Liver (tissue), 9 donors: Measurements from ENCODE around the gene PSMB3. TPM values are rescaled to one million over a fixed set of nuclear protein-coding genes. Genes with fewer than 3 reads are reported as not detected.

ENCODE experiments used
- DNase-seq: peaks from one replicate; pipeline ENCODE4 v3.0.0-alpha.2; 2017; ENCODE audit warnings: low spot score
- H3K27ac ChIP-seq, 2 donors: one replicate each; pipeline ENCODE4 v1.7.0; 2013; ENCODE audit warnings: inconsistent platforms in 2 of 2, low read length in 2 of 2, control low read depth in 1 of 2, low read depth in 1 of 2, mild to moderate bottlenecking in 1 of 2
- H3K27me3 ChIP-seq, 4 donors: one replicate each; pipeline versions ENCODE4 v1.6.1 to v1.7.0; 2013; ENCODE audit warnings: low read length in 3 of 4, inconsistent platforms in 1 of 4, mild to moderate bottlenecking in 1 of 4, moderate library complexity in 1 of 4; ENCODE audit not compliant: control insufficient read depth in 4 of 4, insufficient read depth in 4 of 4
- H3K36me3 ChIP-seq, 4 donors: one replicate each; pipeline versions ENCODE4 v1.6.1 to v1.7.0; 2013; ENCODE audit warnings: low read length in 3 of 4, mild to moderate bottlenecking in 3 of 4, low read depth in 1 of 4, moderate library complexity in 1 of 4; ENCODE audit not compliant: control insufficient read depth in 4 of 4, insufficient read depth in 3 of 4
- H3K4me1 ChIP-seq, 4 donors: one replicate each; pipeline versions ENCODE4 v1.6.1 to v1.7.0; 2013; ENCODE audit warnings: low read length in 3 of 4, mild to moderate bottlenecking in 3 of 4, moderate library complexity in 1 of 4; ENCODE audit not compliant: control insufficient read depth in 4 of 4, insufficient read depth in 4 of 4
- H3K4me3 ChIP-seq, 3 donors: one replicate each; pipeline versions ENCODE4 v1.6.1 to v1.7.0; 2013; ENCODE audit warnings: low read length in 3 of 3, control low read depth in 1 of 3, low read depth in 1 of 3, mild to moderate bottlenecking in 1 of 3
- H3K9ac ChIP-seq, 2 donors: one replicate each; pipeline ENCODE4 v1.7.0; 2013; ENCODE audit warnings: low read length in 2 of 2, mild to moderate bottlenecking in 2 of 2, moderate library complexity in 2 of 2, control low read depth in 1 of 2, low read depth in 1 of 2
- H3K9me3 ChIP-seq, 4 donors: one replicate each; pipeline versions ENCODE4 v1.6.1 to v1.7.0; 2013; ENCODE audit warnings: low read length in 3 of 4; ENCODE audit not compliant: control insufficient read depth in 4 of 4
- EGR1 ChIP-seq, 2 donors: IDR thresholded peaks; 2 replicates each; pipeline ENCODE4 v1.6.1; 2016 to 2018; ENCODE audit warnings: antibody characterized with exemption in 2 of 2, low read depth in 2 of 2
- FOXA1 ChIP-seq: IDR thresholded peaks from 2 replicates; pipeline ENCODE4 v1.6.1; 2016; ENCODE audit warnings: antibody characterized with exemption
- GABPA ChIP-seq, 2 donors: IDR thresholded peaks in 1 of 2; conservative IDR thresholded peaks in 1 of 2; 2 replicates each; pipeline ENCODE4 v1.6.1; 2016; ENCODE audit warnings: antibody characterized with exemption in 2 of 2, mild to moderate bottlenecking in 1 of 2, moderate library complexity in 1 of 2
- HNF4A ChIP-seq, 2 donors: conservative IDR thresholded peaks; 2 replicates each; pipeline ENCODE4 v1.6.1; 2016; ENCODE audit warnings: antibody characterized with exemption in 2 of 2, mild to moderate bottlenecking in 2 of 2
- HNF4G ChIP-seq: IDR thresholded peaks from 2 replicates; pipeline ENCODE4 v1.6.1; 2016; ENCODE audit warnings: antibody characterized with exemption
- JUND ChIP-seq, 2 donors: IDR thresholded peaks; 2 replicates each; pipeline ENCODE4 v1.6.1; 2016; ENCODE audit warnings: antibody characterized with exemption in 2 of 2
- NR2F2 ChIP-seq: IDR thresholded peaks from 2 replicates; pipeline ENCODE4 v1.6.1; 2016; ENCODE audit warnings: antibody characterized with exemption
- RAD21 ChIP-seq, 2 donors: IDR thresholded peaks; 2 replicates each; pipeline ENCODE4 v1.6.1; 2016; ENCODE audit warnings: antibody characterized with exemption in 2 of 2, mild to moderate bottlenecking in 2 of 2
- SP1 ChIP-seq: IDR thresholded peaks from 2 replicates; pipeline ENCODE4 v1.6.1; 2018; ENCODE audit warnings: antibody characterized with exemption, mild to moderate bottlenecking
- TAF1 ChIP-seq: conservative IDR thresholded peaks from 2 replicates; pipeline ENCODE4 v1.6.1; 2016; ENCODE audit warnings: antibody characterized with exemption, mild to moderate bottlenecking
- WGBS: extraction: QIAGEN DNeasy Blood & Tissue Kit; methylation state at CpG from one replicate; pipeline ENCODE4 v1.1.7; 2013; 5-methylcytosine and 5-hydroxymethylcytosine counted together
- polyA plus RNA-seq, 2 donors: library from polyadenylated mRNA; stranded (reverse) in 1 of 2; unstranded in 1 of 2; fragments of 200-250 nt in 1 of 2; fragments of >200 nt in 1 of 2; fragmentation: Nextera tagmentation in 1 of 2; extraction: Ambion mirVana in 1 of 2; gene quantifications; one replicate each; pipeline versions ENCODE4 v1.2.1 to v1.2.3, GENCODE V29; 2013 to 2015
- total RNA-seq, 2 donors: library from RNA; depleted of rRNA; stranded (reverse); fragments of >200 nt; gene quantifications; one replicate each; pipeline ENCODE4 v1.2.3, GENCODE V29; 2014
- TF ChIP-seq, protein P1 (sequence below): IDR thresholded peaks from 2 replicates; pipeline ENCODE4 v1.6.1; 2016; ENCODE audit warnings: antibody characterized with exemption
- TF ChIP-seq, protein P2 (sequence below): IDR thresholded peaks from 2 replicates; pipeline ENCODE4 v1.6.1; 2016; ENCODE audit warnings: antibody characterized with exemption
- TF ChIP-seq, protein P3 (sequence below): IDR thresholded peaks from 2 replicates; pipeline ENCODE4 v1.6.1; 2016; ENCODE audit warnings: antibody characterized with exemption
- TF ChIP-seq, protein P4 (sequence below): IDR thresholded peaks from 2 replicates; pipeline ENCODE4 v1.6.1; 2016; ENCODE audit warnings: antibody characterized with exemption, mild to moderate bottlenecking
- donor health status: healthy.
- donor health status: healthy.
- donor health status: healthy.
- donor health status: healthy.
- donor health status: healthy.

PSMB3 gene
- total and polyA plus RNA-seq, 4 donors = 121 to 279 (median 169) TPM

GRCh38 chr17:38727736-38728135, 24.8 kb upstream of the PSMB3 start:
- Histone ChIP-seq H3K4me1 (peaks cover 16 to 35% (median 24%) of the 10 kb centered on the region in 4 donors), H3K4me3 (no peak overlapping the region), H3K27me3 (no peaks in the 10 kb centered on the region), H3K9me3 (no peaks in the 10 kb centered on the region), H3K27ac (peak overlapping the region in 1 of 2 donors; percentile 25), H3K9ac (no peak overlapping the region), H3K36me3 (peaks cover 0 to 6% (median 0%) of the 10 kb centered on the region in 4 donors)
- no peak for DNase-seq
- TF ChIP-seq, protein P1, sequence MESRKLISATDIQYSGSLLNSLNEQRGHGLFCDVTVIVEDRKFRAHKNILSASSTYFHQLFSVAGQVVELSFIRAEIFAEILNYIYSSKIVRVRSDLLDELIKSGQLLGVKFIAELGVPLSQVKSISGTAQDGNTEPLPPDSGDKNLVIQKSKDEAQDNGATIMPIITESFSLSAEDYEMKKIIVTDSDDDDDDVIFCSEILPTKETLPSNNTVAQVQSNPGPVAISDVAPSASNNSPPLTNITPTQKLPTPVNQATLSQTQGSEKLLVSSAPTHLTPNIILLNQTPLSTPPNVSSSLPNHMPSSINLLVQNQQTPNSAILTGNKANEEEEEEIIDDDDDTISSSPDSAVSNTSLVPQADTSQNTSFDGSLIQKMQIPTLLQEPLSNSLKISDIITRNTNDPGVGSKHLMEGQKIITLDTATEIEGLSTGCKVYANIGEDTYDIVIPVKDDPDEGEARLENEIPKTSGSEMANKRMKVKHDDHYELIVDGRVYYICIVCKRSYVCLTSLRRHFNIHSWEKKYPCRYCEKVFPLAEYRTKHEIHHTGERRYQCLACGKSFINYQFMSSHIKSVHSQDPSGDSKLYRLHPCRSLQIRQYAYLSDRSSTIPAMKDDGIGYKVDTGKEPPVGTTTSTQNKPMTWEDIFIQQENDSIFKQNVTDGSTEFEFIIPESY = no peak
- TF ChIP-seq FOXA1 (no peak), GABPA (IDR thresholded peaks at IDR 0.05 in 1 of 2, conservative IDR thresholded peaks at IDR 0.05 in 1 of 2) (no peak), NR2F2 (no peak), TAF1 (no peak), HNF4A (conservative IDR thresholded peaks at IDR 0.05) (no peak), RAD21 (IDR thresholded peaks at IDR 0.05) (no peak), EGR1 (IDR thresholded peaks at IDR 0.05; ENCODE audit: low read depth in 2 of 2) (no peak), JUND (IDR thresholded peaks at IDR 0.05) (no peak), SP1 (no peak), HNF4G (no peak)
- TF ChIP-seq, protein P2, sequence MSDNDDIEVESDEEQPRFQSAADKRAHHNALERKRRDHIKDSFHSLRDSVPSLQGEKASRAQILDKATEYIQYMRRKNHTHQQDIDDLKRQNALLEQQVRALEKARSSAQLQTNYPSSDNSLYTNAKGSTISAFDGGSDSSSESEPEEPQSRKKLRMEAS = no peak
- TF ChIP-seq, protein P3, sequence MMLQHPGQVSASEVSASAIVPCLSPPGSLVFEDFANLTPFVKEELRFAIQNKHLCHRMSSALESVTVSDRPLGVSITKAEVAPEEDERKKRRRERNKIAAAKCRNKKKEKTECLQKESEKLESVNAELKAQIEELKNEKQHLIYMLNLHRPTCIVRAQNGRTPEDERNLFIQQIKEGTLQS = no peak
- WGBS = 90% methylated on average over 5 of the region's 5 CpGs

GRCh38 chr17:38728290-38728831, 24.2 kb upstream of the PSMB3 start:
- H3K4me1 ChIP-seq = peaks cover 17 to 41% (median 29%) of the 10 kb centered on the region in 4 donors
- H3K4me3 ChIP-seq = no peak overlapping the region
- H3K36me3 ChIP-seq = peaks cover 0 to 4% (median 0%) of the 10 kb centered on the region in 4 donors
- H3K9ac ChIP-seq = no peak overlapping the region
- H3K27me3 ChIP-seq = no peaks in the 10 kb centered on the region
- WGBS = 81% methylated on average over 8 of the region's 8 CpGs
- TF ChIP-seq, protein P4, sequence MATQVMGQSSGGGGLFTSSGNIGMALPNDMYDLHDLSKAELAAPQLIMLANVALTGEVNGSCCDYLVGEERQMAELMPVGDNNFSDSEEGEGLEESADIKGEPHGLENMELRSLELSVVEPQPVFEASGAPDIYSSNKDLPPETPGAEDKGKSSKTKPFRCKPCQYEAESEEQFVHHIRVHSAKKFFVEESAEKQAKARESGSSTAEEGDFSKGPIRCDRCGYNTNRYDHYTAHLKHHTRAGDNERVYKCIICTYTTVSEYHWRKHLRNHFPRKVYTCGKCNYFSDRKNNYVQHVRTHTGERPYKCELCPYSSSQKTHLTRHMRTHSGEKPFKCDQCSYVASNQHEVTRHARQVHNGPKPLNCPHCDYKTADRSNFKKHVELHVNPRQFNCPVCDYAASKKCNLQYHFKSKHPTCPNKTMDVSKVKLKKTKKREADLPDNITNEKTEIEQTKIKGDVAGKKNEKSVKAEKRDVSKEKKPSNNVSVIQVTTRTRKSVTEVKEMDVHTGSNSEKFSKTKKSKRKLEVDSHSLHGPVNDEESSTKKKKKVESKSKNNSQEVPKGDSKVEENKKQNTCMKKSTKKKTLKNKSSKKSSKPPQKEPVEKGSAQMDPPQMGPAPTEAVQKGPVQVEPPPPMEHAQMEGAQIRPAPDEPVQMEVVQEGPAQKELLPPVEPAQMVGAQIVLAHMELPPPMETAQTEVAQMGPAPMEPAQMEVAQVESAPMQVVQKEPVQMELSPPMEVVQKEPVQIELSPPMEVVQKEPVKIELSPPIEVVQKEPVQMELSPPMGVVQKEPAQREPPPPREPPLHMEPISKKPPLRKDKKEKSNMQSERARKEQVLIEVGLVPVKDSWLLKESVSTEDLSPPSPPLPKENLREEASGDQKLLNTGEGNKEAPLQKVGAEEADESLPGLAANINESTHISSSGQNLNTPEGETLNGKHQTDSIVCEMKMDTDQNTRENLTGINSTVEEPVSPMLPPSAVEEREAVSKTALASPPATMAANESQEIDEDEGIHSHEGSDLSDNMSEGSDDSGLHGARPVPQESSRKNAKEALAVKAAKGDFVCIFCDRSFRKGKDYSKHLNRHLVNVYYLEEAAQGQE = no peak
- TF ChIP-seq, protein P3 = no peak
- TF ChIP-seq TAF1 = no peak
- TF ChIP-seq FOXA1 = no peak
- no peak for TF ChIP-seq HNF4G
- TF ChIP-seq HNF4A (conservative IDR thresholded peaks at IDR 0.05) = no peak
- H3K27ac ChIP-seq = peak overlapping the region; percentile 23 to 36
- DNase-seq = no peak
- no peaks in the 10 kb centered on the region for H3K9me3 ChIP-seq
